ENCODE data around the gene PDS5B. TPM values are rescaled to one million over a fixed set of nuclear protein-coding genes. Genes with fewer than 3 reads are reported as not detected.
A peak's percentile ranks its signal among the peaks of the same experiment; 100 is the strongest.

The PDS5B gene
- total and polyA plus RNA-seq, 8 donors = 4.3 to 121 (median 24.7) TPM

DNA sequence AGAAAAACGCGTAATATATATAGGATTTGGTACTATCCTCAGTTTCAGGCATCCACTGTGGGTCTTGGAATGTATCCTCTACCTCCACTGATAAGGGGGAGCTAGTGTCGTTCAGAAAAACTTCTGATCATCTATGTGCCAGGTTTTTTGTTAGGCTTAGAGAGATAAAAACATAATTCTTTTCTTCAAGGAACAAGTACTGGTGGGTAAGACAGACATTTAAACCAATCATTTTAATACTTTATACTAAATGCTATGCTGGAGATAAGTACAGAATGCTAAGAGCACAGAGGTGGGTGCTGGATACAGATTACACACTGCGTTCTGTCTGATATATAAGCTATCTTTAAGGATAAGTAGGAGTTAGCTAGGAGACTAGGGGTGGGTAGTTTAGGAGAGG lies 166.1 kb downstream of the PDS5B start:
- DNase-seq = no peak
- intact Hi-C loops (cut with DNase I; ENCODE audit: low total_unique reads) = no loop called here
- Histone ChIP-seq H3K9me3 (no peaks in the 10 kb centered on the region), H3K27ac (no peak overlapping the region), H3K4me1 (peaks cover 0 to 7% (median 0%) of the 10 kb centered on the region in 4 donors), H3K27me3 (no peaks in the 10 kb centered on the region), H3K36me3 (peaks cover 0 to 30% (median 21%) of the 10 kb centered on the region in 4 donors), H3K4me3 (no peak overlapping the region)
- 68 to 84% (median 73%) methylated on average over 4 of the region's 4 CpGs for WGBS, 5 donors
- TF ChIP-seq, protein P1, sequence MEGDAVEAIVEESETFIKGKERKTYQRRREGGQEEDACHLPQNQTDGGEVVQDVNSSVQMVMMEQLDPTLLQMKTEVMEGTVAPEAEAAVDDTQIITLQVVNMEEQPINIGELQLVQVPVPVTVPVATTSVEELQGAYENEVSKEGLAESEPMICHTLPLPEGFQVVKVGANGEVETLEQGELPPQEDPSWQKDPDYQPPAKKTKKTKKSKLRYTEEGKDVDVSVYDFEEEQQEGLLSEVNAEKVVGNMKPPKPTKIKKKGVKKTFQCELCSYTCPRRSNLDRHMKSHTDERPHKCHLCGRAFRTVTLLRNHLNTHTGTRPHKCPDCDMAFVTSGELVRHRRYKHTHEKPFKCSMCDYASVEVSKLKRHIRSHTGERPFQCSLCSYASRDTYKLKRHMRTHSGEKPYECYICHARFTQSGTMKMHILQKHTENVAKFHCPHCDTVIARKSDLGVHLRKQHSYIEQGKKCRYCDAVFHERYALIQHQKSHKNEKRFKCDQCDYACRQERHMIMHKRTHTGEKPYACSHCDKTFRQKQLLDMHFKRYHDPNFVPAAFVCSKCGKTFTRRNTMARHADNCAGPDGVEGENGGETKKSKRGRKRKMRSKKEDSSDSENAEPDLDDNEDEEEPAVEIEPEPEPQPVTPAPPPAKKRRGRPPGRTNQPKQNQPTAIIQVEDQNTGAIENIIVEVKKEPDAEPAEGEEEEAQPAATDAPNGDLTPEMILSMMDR (IDR thresholded peaks at IDR 0.05) = no peak
- TF ChIP-seq POLR2AphosphoS5 (IDR thresholded peaks at IDR 0.05) (no peak), EP300 (IDR thresholded peaks at IDR 0.05) (no peak), POLR2A (IDR thresholded peaks at IDR 0.05) (no peak)

DNA sequence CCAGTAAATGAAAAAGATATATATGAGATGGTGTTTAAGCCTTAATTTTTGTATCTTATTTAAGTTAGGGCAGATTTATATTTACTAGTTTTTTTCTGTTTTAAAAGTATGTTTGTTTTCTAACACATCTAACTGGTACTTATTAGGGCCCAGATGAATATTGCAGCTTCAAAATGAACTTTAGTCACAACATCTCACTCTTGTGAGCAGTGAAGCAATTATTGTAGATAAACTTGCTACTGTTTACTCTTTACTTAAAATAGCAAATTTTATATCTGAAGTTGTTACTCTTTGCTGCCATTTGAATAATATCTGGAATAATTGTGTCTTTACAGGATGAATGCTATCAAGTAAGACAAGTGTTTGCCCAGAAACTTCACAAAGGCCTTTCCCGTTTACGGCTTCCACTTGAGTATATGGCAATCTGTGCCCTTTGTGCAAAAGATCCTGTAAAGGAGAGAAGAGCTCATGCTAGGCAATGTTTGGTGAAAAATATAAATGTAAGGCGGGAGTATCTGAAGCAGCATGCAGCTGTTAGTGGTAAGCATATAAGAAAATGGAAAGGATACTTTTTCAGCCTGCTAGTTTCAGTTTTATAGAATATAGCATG lies 166.8 kb downstream of the PDS5B start:
- Histone ChIP-seq H3K4me3 (no peak overlapping the region), H3K27me3 (no peaks in the 10 kb centered on the region), H3K4me1 (peaks cover 0 to 7% (median 0%) of the 10 kb centered on the region in 4 donors), H3K27ac (no peak overlapping the region), H3K36me3 (peaks cover 0 to 28% (median 21%) of the 10 kb centered on the region in 4 donors), H3K9me3 (no peaks in the 10 kb centered on the region)
- WGBS, 5 donors = 52 to 72% (median 62%) methylated on average over 3 of the region's 3 CpGs
- intact Hi-C loops (cut with DNase I; ENCODE audit: low total_unique reads) = no loop called here
- peak in 1 of 2 donors; percentile 5 for DNase-seq
- TF ChIP-seq, protein P1 (IDR thresholded peaks at IDR 0.05) = no peak
- TF ChIP-seq POLR2AphosphoS5 (IDR thresholded peaks at IDR 0.05) = no peak
- no peak for TF ChIP-seq EP300 (IDR thresholded peaks at IDR 0.05)
- TF ChIP-seq POLR2A (IDR thresholded peaks at IDR 0.05) = no peak

DNA sequence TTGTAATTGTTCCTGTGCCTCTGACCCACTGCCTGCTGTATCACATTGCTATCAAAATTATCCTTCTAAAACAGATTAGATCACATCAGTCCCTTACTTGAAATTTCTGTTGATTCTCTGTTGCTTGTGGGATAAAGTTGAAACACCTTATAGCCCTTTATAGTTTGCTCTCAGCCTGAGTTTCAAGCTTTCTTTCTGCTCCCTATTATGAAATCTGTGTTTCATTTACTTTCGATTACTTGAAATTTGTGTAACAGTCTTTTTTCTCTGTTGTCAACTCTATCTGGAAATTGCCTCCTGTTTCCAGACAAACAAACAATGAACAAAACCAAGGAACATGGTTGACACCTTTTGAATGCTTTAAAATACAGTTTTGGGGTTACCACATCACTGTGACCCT lies 167.9 kb downstream of the PDS5B start:
- no peak overlapping the region for H3K27ac ChIP-seq
- DNase-seq = no peak
- no peaks in the 10 kb centered on the region for H3K27me3 ChIP-seq
- H3K4me3 ChIP-seq = no peak overlapping the region
- 87 to 96% (median 95%) methylated on average over 1 of the region's 1 CpG for WGBS, 5 donors
- H3K9me3 ChIP-seq = no peaks in the 10 kb centered on the region
- intact Hi-C loops (cut with DNase I; ENCODE audit: low total_unique reads) = no loop called here
- H3K36me3 ChIP-seq = peaks cover 0 to 38% (median 28%) of the 10 kb centered on the region in 4 donors
- TF ChIP-seq POLR2AphosphoS5 (IDR thresholded peaks at IDR 0.05) (no peak), POLR2A (IDR thresholded peaks at IDR 0.05) (no peak), EP300 (IDR thresholded peaks at IDR 0.05) (no peak)
- TF ChIP-seq, protein P1 (IDR thresholded peaks at IDR 0.05) = no peak
- peaks cover 0 to 7% (median 0%) of the 10 kb centered on the region in 4 donors for H3K4me1 ChIP-seq

DNA sequence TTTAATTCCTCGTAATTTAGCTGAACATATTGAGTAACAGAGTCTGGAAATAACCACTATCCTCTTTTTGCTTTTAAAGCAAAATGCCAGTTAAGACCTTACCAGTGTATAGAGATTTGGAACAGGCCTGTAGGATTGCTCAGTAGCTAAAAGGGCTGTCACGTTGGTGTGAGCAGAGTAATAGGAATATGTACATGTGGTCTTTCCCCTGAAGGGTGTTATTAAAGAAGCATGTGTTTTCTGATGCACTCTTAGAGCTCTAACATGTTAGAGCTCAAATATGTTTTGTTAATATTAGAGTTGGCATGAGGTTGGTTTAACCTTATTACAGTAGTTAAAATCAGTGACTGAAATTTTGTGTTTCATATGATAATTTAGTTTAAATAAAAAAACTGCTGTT lies 172.9 kb downstream of the PDS5B start:
- no peaks in the 10 kb centered on the region for H3K27me3 ChIP-seq
- H3K27ac ChIP-seq = no peak overlapping the region
- no peak for DNase-seq
- H3K36me3 ChIP-seq = peaks cover 9 to 71% (median 41%) of the 10 kb centered on the region in 4 donors
- H3K4me3 ChIP-seq = no peak overlapping the region
- intact Hi-C loops (cut with DNase I; ENCODE audit: low total_unique reads) = no loop called here
- 83 to 91% (median 89%) methylated on average over 2 of the region's 2 CpGs for WGBS, 5 donors
- no peaks in the 10 kb centered on the region for H3K4me1 ChIP-seq
- TF ChIP-seq, protein P1 (IDR thresholded peaks at IDR 0.05) = no peak
- TF ChIP-seq EP300 (IDR thresholded peaks at IDR 0.05) (no peak), POLR2AphosphoS5 (IDR thresholded peaks at IDR 0.05) (no peak), POLR2A (IDR thresholded peaks at IDR 0.05) (no peak)
- peaks cover 0 to 3% (median 0%) of the 10 kb centered on the region in 4 donors for H3K9me3 ChIP-seq
